Measurements from ENCODE around the gene FAM204A.

FAM204A gene

DNA sequence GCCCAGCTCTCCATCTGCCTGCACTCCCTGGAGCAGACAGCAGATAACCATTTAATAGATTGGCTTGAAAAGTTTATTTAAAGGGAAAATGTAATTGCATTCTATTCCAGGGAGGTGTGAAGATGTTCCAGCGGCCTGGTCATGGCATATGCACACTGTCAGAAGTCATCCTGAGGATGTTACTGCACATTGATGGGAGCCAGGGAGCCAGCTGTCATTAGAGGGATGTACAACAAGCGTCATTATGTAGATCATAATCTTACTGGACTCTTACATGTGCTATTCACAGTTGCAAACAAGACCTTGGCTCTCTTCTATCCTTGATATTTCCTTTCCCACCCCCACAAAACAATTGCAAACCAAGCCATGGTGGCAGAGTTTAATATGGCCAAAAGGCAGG is 65.4 kb downstream of the FAM204A start:
- in situ Hi-C loops (cut with MboI; ENCODE audit: low pct_unique_long_range_greater_than_20kb, low sequenced_read_pairs, unreplicated experiment), result no loop called here
- no peak for TF ChIP-seq CTCF (IDR thresholded peaks at IDR 0.05; ENCODE audit: extremely low read depth, insufficient read depth, missing control alignments)
- no peak for DNase-seq (ENCODE audit: low spot score)

DNA sequence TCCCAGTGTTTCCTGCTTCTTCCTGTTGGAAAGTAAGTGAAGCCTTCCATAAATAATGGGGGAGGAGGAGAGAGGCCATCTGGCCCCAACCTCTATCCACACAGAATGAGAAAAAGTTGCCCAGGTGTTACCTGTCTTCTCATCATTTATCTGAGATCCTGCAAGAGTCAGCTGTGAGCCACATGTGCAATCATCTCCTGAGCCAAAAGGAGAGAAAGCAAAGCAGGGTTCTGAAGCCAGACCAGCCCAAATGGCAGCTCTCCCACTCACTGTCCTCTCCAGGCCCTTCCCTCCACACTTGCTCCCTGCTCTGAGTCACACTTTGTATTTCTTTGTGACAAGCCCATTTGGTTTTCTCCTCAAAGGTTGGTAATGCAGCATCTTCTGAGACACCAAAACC is 65.9 kb downstream of the FAM204A start:
- DNase-seq (ENCODE audit: low spot score), result no peak
- in situ Hi-C loops (cut with MboI; ENCODE audit: low pct_unique_long_range_greater_than_20kb, low sequenced_read_pairs, unreplicated experiment), result no loop called here
- TF ChIP-seq CTCF (IDR thresholded peaks at IDR 0.05; ENCODE audit: extremely low read depth, insufficient read depth, missing control alignments), result no peak

GRCh38 chr10:118273662-118274061 is 68.5 kb downstream of the FAM204A start:
- no peak for DNase-seq (ENCODE audit: low spot score)
- in situ Hi-C loops (cut with MboI; ENCODE audit: low pct_unique_long_range_greater_than_20kb, low sequenced_read_pairs, unreplicated experiment), result no loop called here
- no peak for TF ChIP-seq CTCF (IDR thresholded peaks at IDR 0.05; ENCODE audit: extremely low read depth, insufficient read depth, missing control alignments)

GRCh38 chr10:118272767-118273166 is 69.4 kb downstream of the FAM204A start:
- TF ChIP-seq CTCF (IDR thresholded peaks at IDR 0.05; ENCODE audit: extremely low read depth, insufficient read depth, missing control alignments), result no peak
- in situ Hi-C loops (cut with MboI; ENCODE audit: low pct_unique_long_range_greater_than_20kb, low sequenced_read_pairs, unreplicated experiment), result no loop called here
- DNase-seq (ENCODE audit: low spot score), result no peak

GRCh38 chr10:118272149-118272721 is 69.9 kb downstream of the FAM204A start:
- no peak for DNase-seq (ENCODE audit: low spot score)
- TF ChIP-seq CTCF (IDR thresholded peaks at IDR 0.05; ENCODE audit: extremely low read depth, insufficient read depth, missing control alignments), result no peak
- in situ Hi-C loops (cut with MboI; ENCODE audit: low pct_unique_long_range_greater_than_20kb, low sequenced_read_pairs, unreplicated experiment), result no loop called here

DNA sequence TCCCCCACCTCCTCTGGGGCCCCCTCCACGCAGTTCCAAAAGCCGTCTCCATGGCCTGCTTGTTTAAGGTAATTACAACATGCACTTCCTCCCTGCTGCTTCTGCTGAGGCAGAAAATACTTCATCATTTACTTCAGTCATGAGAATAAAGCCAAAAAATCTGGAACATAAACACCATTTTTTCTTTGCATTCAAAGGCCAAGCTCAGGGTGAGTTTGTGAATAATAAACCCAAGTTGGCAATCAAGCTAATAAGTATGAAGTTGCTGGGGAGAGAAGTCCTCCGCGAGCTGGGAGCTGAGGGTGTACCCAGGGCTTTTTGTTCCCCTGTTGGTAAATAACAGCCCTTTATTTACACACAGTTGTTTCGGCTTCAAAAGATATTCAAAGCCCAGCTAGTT is 70.5 kb downstream of the FAM204A start:
- no peak for TF ChIP-seq CTCF (IDR thresholded peaks at IDR 0.05; ENCODE audit: extremely low read depth, insufficient read depth, missing control alignments)
- in situ Hi-C loops (cut with MboI; ENCODE audit: low pct_unique_long_range_greater_than_20kb, low sequenced_read_pairs, unreplicated experiment), result no loop called here
- DNase-seq (ENCODE audit: low spot score), result no peak
